HepG2 (cell line): ENCODE measurements around the gene TNFSF8. TPM values are rescaled to one million over a fixed set of nuclear protein-coding genes. Genes with fewer than 3 reads are reported as not detected.
A peak's percentile ranks its signal among the peaks of the same experiment; 100 is the strongest.

ENCODE experiments used
- ATAC-seq: fragments of 200-7000 bp; cut with Tn5 transposase; 3 replicates; pipeline ENCODE4 v1.9.1; 2020; ENCODE audit warnings: mild to moderate bottlenecking, moderate library complexity
- BruUV-seq: library from RNA; stranded (reverse); fragments of 400-500 nt; replicated peaks from 2 replicates; lab custom pipeline; 2021; lab: Mats Ljungman, UMichigan
- CTCF ChIA-PET: fragments of 300-600 bp; formaldehyde crosslinking; extraction: SDS; loops from one replicate; lab custom pipeline; 2021; ENCODE audit warnings: low total read pairs, inconsistent platforms, low intra/inter-chr PET ratio; lab: Yijun Ruan, JAX
- POLR2A ChIA-PET: fragments of 350-600 bp; sonication (Branson Sonifier 250); formaldehyde crosslinking; loops from one replicate; lab custom pipeline; 2020; ENCODE audit warnings: antibody characterized with exemption, inconsistent platforms; lab: Yijun Ruan, JAX
- DNase-seq: peaks from one replicate; pipeline ENCODE4 v3.0.0-alpha.2; 2015; ENCODE audit warnings: low spot score
- FAIRE-seq: peaks from 3 replicates; lab custom pipeline; 2011; peaks lifted over from hg19 to GRCh38; lab: Jason Lieb, UNC
- H2AFZ ChIP-seq: one replicate; pipeline ENCODE4 v1.6.1; 2011; ENCODE audit warnings: low read length, inconsistent platforms
- H3K27ac ChIP-seq: fragments of 300-600 bp; 3 replicates; pipeline ENCODE4 v1.8.0; 2011; ENCODE audit warnings: mixed run types, mild to moderate bottlenecking, mixed read lengths, low read length, inconsistent platforms; ENCODE audit not compliant: insufficient read depth; ENCODE audit errors: extremely low read length
- H3K27me3 ChIP-seq, 2 experiments: fragments of 200-600 bp in 1 of 2; 2 replicates in 1 of 2; 3 replicates in 1 of 2; pipeline versions ENCODE4 v1.6.0 to v1.8.0; 2011; ENCODE audit warnings: low read length in 2 of 2, mild to moderate bottlenecking in 2 of 2, moderate library complexity in 2 of 2, inconsistent platforms in 1 of 2; ENCODE audit not compliant: insufficient read depth in 2 of 2, control insufficient read depth in 1 of 2
- H3K36me3 ChIP-seq, 2 experiments: fragments of 200-600 bp in 1 of 2; replicated peaks in 1 of 2; 2 replicates in 1 of 2; 3 replicates in 1 of 2; pipeline versions ENCODE4 v1.5.1 to v1.8.0; 2011; ENCODE audit warnings: low read length in 2 of 2, inconsistent platforms in 1 of 2; ENCODE audit not compliant: insufficient read depth in 2 of 2, control insufficient read depth in 1 of 2
- H3K4me1 ChIP-seq: 2 replicates; pipeline ENCODE4 v1.5.1; 2012; ENCODE audit warnings: low read length, inconsistent platforms; ENCODE audit not compliant: insufficient read depth
- H3K4me2 ChIP-seq: 2 replicates; pipeline ENCODE4 v1.6.0; 2011; ENCODE audit warnings: low read depth, low read length, inconsistent platforms
- H3K4me3 ChIP-seq, 3 experiments: fragments of 200-600 bp in 1 of 3; sonication (generic), shearing (Covaris generic) in 1 of 3; replicated peaks in 1 of 3; 2 replicates each; pipeline ENCODE4 v1.5.1; 2011 to 2016; ENCODE audit warnings: low read length in 3 of 3, inconsistent platforms in 2 of 3, low read depth in 2 of 3, mild to moderate bottlenecking in 2 of 3, control low read depth in 1 of 3, mixed read lengths in 1 of 3; ENCODE audit not compliant: insufficient read depth in 1 of 3
- H3K79me2 ChIP-seq: one replicate; pipeline ENCODE4 v1.6.1; 2011; ENCODE audit warnings: low read length, inconsistent platforms; ENCODE audit not compliant: insufficient read depth
- H3K9ac ChIP-seq: 2 replicates; pipeline ENCODE4 v1.6.0; 2011; ENCODE audit warnings: mild to moderate bottlenecking, low read depth, low read length, inconsistent platforms; ENCODE audit not compliant: insufficient read depth
- H3K9me3 ChIP-seq: 2 replicates; pipeline ENCODE4 v1.5.1; 2012; ENCODE audit warnings: mild to moderate bottlenecking, low read length
- H4K20me1 ChIP-seq: 2 replicates; pipeline ENCODE4 v1.6.0; 2011; ENCODE audit warnings: inconsistent platforms, mild to moderate bottlenecking, low read length, moderate library complexity; ENCODE audit not compliant: insufficient read depth
- ATF7 ChIP-seq, 2 experiments: fragments of 450-650 bp in 1 of 2; sonication (generic) in 1 of 2; formaldehyde crosslinking in 1 of 2; IDR thresholded peaks; 2 replicates each; pipeline versions ENCODE4 v1.4.0 to v1.6.1; 2016 to 2020; ENCODE audit warnings: antibody characterized with exemption in 1 of 2, mild to moderate bottlenecking in 1 of 2, missing genetic modification reagents in 1 of 2
- CREB1 ChIP-seq, 2 experiments: fragments of 450-650 bp in 1 of 2; IDR thresholded peaks; 2 replicates each; pipeline ENCODE4 v1.6.1; 2016 to 2017; ENCODE audit warnings: control low read depth in 1 of 2, mild to moderate bottlenecking in 1 of 2, missing compliant biosample characterization in 1 of 2, missing genetic modification characterization in 1 of 2
- GFI1 ChIP-seq: sonication (generic); formaldehyde crosslinking; IDR thresholded peaks from 2 replicates; pipeline ENCODE4 v1.5.0; 2020; ENCODE audit warnings: missing genetic modification reagents, mild to moderate bottlenecking, borderline replicate concordance
- HNRNPK ChIP-seq: fragments of 200-400 bp; formaldehyde crosslinking; IDR thresholded peaks from 2 replicates; pipeline ENCODE4 v1.6.1; 2018; ENCODE audit warnings: low read length, low read depth, moderate library complexity, mild to moderate bottlenecking; ENCODE audit not compliant: poor library complexity, severe bottlenecking
- NCOR1 ChIP-seq: fragments of 200-600 bp; sonication (generic); IDR thresholded peaks from 2 replicates; pipeline ENCODE4 v1.7.0; 2017; ENCODE audit warnings: antibody characterized with exemption, low read length, borderline replicate concordance
- NFYC ChIP-seq: IDR thresholded peaks from 2 replicates; pipeline ENCODE4 v1.6.1; 2016; ENCODE audit warnings: missing genetic modification reagents, missing compliant biosample characterization
- RARG ChIP-seq: sonication (generic); formaldehyde crosslinking; IDR thresholded peaks from 2 replicates; pipeline ENCODE4 v1.4.0; 2020; ENCODE audit warnings: low read depth, mild to moderate bottlenecking, missing genetic modification reagents
- SMAD1 ChIP-seq: sonication (generic); formaldehyde crosslinking; IDR thresholded peaks from 2 replicates; pipeline ENCODE4 v1.4.0; 2020; ENCODE audit warnings: missing genetic modification reagents, low read depth, mild to moderate bottlenecking, borderline replicate concordance
- ZFP91 ChIP-seq: sonication (generic); formaldehyde crosslinking; IDR thresholded peaks from 2 replicates; pipeline ENCODE4 v1.9.0; 2022; ENCODE audit warnings: missing genetic modification reagents, mild to moderate bottlenecking, borderline replicate concordance
- ZNF234 ChIP-seq: sonication (generic); formaldehyde crosslinking; conservative IDR thresholded peaks from 2 replicates; pipeline ENCODE4 v1.5.1; 2020; ENCODE audit warnings: mild to moderate bottlenecking, missing genetic modification reagents
- WGBS: methylation state at CpG from one replicate; pipeline ENCODE4 v1.1.6; 2017; ENCODE audit warnings: low lambda C conversion rate; 5-methylcytosine and 5-hydroxymethylcytosine counted together
- in situ Hi-C: cut with HindIII; loops from 2 replicates; pipeline ENCODE4 v1.10.0; 2017; ENCODE audit warnings: low pct_unique_long_range_greater_than_20kb; ENCODE audit not compliant: extremely low pct_ligation_motif_present
- intact Hi-C: fragments of 100-400 bp; cut with micrococcal nuclease; formaldehyde crosslinking; loops from one replicate; pipeline ENCODE4 v1.10.0; 2022; ENCODE audit not compliant: unreplicated experiment
- polyA plus RNA-seq, 8 experiments: library from polyadenylated mRNA; depleted of rRNA in 3 of 8; stranded (reverse) in 7 of 8; unstranded in 1 of 8; fragments of >200 nt; fragmentation: Illumina TruSeq in 4 of 8; extraction: Trizol in 4 of 8; gene quantifications; 2 replicates each; pipeline versions ENCODE4 v1.2.1 to v1.2.3, GENCODE V29; 2011 to 2016; ENCODE audit warnings: low read depth in 4 of 8, missing spikeins in 1 of 8, mixed read lengths in 1 of 8; ENCODE audit not compliant: insufficient read depth in 1 of 8
- total RNA-seq, 5 experiments: library from RNA; depleted of rRNA; stranded (reverse); fragments of >200 nt; fragmentation: Illumina TruSeq; extraction: Trizol; gene quantifications; 2 replicates each; pipeline ENCODE4 v1.2.3, GENCODE V29; 2016; ENCODE audit warnings: low read depth in 1 of 5
- TF ChIP-seq, protein P1 (sequence below): sonication (generic); formaldehyde crosslinking; IDR thresholded peaks from 2 replicates; pipeline ENCODE4 v1.8.1; 2023; ENCODE audit warnings: mild to moderate bottlenecking, inconsistent platforms, moderate library complexity, missing genetic modification reagents, borderline replicate concordance

Gene TNFSF8
- total and polyA plus RNA-seq, 2 of the 13 experiments (the other 11 are each of a cell fraction or from before 2014, with no cell fraction given) = not detected

- Histone ChIP-seq H2AFZ (no peak overlapping the region), H3K27me3 (no peaks in the 10 kb centered on the region), H3K4me1 (no peaks in the 10 kb centered on the region), H3K9me3 (no peaks in the 10 kb centered on the region), H3K4me3 (no peak overlapping the region), H3K9ac (no peak overlapping the region), H4K20me1 (no peaks in the 10 kb centered on the region), H3K4me2 (no peak overlapping the region), H3K27ac (no peak overlapping the region), H3K79me2 (no peaks in the 10 kb centered on the region), H3K36me3 (no peaks in the 10 kb centered on the region)
- intact Hi-C loops = no loop called here
- ChIA-PET CTCF (no interaction called here), POLR2A (no interaction called here)
- TF ChIP-seq, protein P1, sequence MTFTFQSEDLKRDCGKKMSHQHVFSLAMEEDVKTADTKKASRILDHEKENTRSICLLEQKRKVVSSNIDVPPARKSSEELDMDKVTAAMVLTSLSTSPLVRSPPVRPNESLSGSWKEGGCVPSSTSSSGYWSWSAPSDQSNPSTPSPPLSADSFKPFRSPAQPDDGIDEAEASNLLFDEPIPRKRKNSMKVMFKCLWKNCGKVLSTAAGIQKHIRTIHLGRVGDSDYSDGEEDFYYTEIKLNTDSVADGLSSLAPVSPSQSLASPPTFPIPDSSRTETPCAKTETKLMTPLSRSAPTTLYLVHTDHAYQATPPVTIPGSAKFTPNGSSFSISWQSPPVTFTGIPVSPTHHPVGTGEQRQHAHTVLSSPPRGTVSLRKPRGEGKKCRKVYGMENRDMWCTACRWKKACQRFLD = no peak
- TF ChIP-seq GFI1 (CRISPR knock-in tag) = no peak
- no peak for TF ChIP-seq ZNF234
- no peak for TF ChIP-seq ZFP91
- TF ChIP-seq CREB1 (IDR thresholded peaks at IDR 0.05) = peak; percentile 64
- no peak for TF ChIP-seq CREB1 (CRISPR knock-in tag; IDR thresholded peaks at IDR 0.05)
- TF ChIP-seq NCOR1 = no peak
- TF ChIP-seq SMAD1 (CRISPR knock-in tag) = no peak
- TF ChIP-seq HNRNPK = no peak
- TF ChIP-seq NFYC (CRISPR knock-in tag) = no peak
- peak; percentile 67 for TF ChIP-seq ATF7 (IDR thresholded peaks at IDR 0.05)
- no peak for TF ChIP-seq ATF7 (CRISPR knock-in tag; IDR thresholded peaks at IDR 0.05)
- no peak for TF ChIP-seq RARG (CRISPR knock-in tag)
- in situ Hi-C loops = no loop called here
- BruUV-seq = no TSS peak
- DNase-seq (no peak), ATAC-seq (no peak), FAIRE-seq (no peak)
- 4% methylated on average over 5 of the region's 7 CpGs for WGBS
Measured at GRCh38 chr9:114854736-114855355, 75.5 kb downstream of the TNFSF8 start.
